GM23338 (cell line): ENCODE data around the gene CYP46A1. TPM values are rescaled to one million over a fixed set of nuclear protein-coding genes. Genes with fewer than 3 reads are reported as not detected.

Experiments used
- ATAC-seq: fragments of 200-7000 bp; cut with Tn5 transposase; 3 replicates; pipeline ENCODE4 v1.9.1; 2020
- DNase-seq: peaks from one replicate; pipeline ENCODE4 v3.0.0-alpha.2; 2015; ENCODE audit warnings: low spot score
- H2AFZ ChIP-seq: fragments of 200-600 bp; sonication (generic); 2 replicates; pipeline ENCODE4 v1.8.0; 2016; ENCODE audit warnings: antibody characterized with exemption, mild to moderate bottlenecking, moderate library complexity
- H3F3A ChIP-seq: fragments of 200-600 bp; sonication (generic); replicated peaks from 2 replicates; pipeline ENCODE4 v1.8.0; 2017; ENCODE audit warnings: antibody characterized with exemption, mixed run types, low read depth
- H3K27ac ChIP-seq: fragments of 200-600 bp; sonication (generic); 2 replicates; pipeline ENCODE4 v1.6.1; 2016; ENCODE audit warnings: low read depth
- H3K27me3 ChIP-seq: fragments of 200-600 bp; sonication (generic); 2 replicates; pipeline ENCODE4 v1.8.0; 2016; ENCODE audit warnings: mild to moderate bottlenecking, mixed run types, moderate library complexity; ENCODE audit not compliant: insufficient read depth
- H3K36me3 ChIP-seq: fragments of 200-600 bp; sonication (generic); 2 replicates; pipeline ENCODE4 v1.8.0; 2016; ENCODE audit warnings: mild to moderate bottlenecking; ENCODE audit not compliant: insufficient read depth
- H3K4me1 ChIP-seq: fragments of 200-600 bp; sonication (generic); 2 replicates; pipeline ENCODE4 v1.8.0; 2016; ENCODE audit warnings: mild to moderate bottlenecking, moderate library complexity; ENCODE audit not compliant: insufficient read depth
- H3K4me2 ChIP-seq: fragments of 200-600 bp; sonication (generic); 2 replicates; pipeline ENCODE4 v1.7.1; 2017; ENCODE audit warnings: mixed run types
- H3K4me3 ChIP-seq: fragments of 200-600 bp; sonication (generic); 2 replicates; pipeline ENCODE4 v1.6.1; 2016; ENCODE audit warnings: mixed run types
- H3K79me2 ChIP-seq: fragments of 200-600 bp; sonication (generic); replicated peaks from 2 replicates; pipeline ENCODE4 v1.8.0; 2017; ENCODE audit warnings: mild to moderate bottlenecking; ENCODE audit not compliant: insufficient read depth
- H3K9me2 ChIP-seq: fragments of 200-600 bp; sonication (generic); 2 replicates; pipeline ENCODE4 v1.8.0; 2017; ENCODE audit not compliant: insufficient read depth
- H4K20me1 ChIP-seq: fragments of 200-600 bp; sonication (generic); replicated peaks from 2 replicates; pipeline ENCODE4 v1.8.0; 2017; ENCODE audit warnings: mild to moderate bottlenecking; ENCODE audit not compliant: insufficient read depth
- H3K27ac Mint-ChIP-seq: 2 replicates; pipeline ENCODE4 v1.8.0; 2020; ENCODE audit warnings: inconsistent platforms, mild to moderate bottlenecking, moderate library complexity, mixed read lengths
- H3K27me3 Mint-ChIP-seq: 3 replicates; pipeline ENCODE4 v1.8.0; 2022; ENCODE audit warnings: low read depth, mild to moderate bottlenecking, moderate library complexity, mixed read lengths, inconsistent platforms; ENCODE audit not compliant: insufficient read depth, poor library complexity
- H3K36me3 Mint-ChIP-seq: 3 replicates; pipeline ENCODE4 v1.8.0; 2021; ENCODE audit warnings: low read depth, mild to moderate bottlenecking, inconsistent platforms, moderate library complexity, mixed read lengths
- H3K4me1 Mint-ChIP-seq: 3 replicates; pipeline ENCODE4 v1.8.0; 2020; ENCODE audit warnings: mild to moderate bottlenecking, inconsistent platforms, mixed read lengths
- H3K4me3 Mint-ChIP-seq: 3 replicates; pipeline ENCODE4 v1.8.0; 2021; ENCODE audit warnings: moderate library complexity, mild to moderate bottlenecking, inconsistent platforms, mixed read lengths
- H3K9me3 Mint-ChIP-seq: 3 replicates; pipeline ENCODE4 v1.8.0; 2020; ENCODE audit warnings: moderate library complexity, mild to moderate bottlenecking, inconsistent platforms, mixed read lengths
- CREB1 ChIP-seq: fragments of 250-450 bp; sonication (Bioruptor Pico); IDR thresholded peaks from 2 replicates; pipeline ENCODE4 v1.5.0; 2020; ENCODE audit warnings: low read depth, mild to moderate bottlenecking, moderate library complexity
- CTCF ChIP-seq, 2 experiments: fragments of 200-600 bp in 1 of 2; sonication (generic) in 1 of 2; conservative IDR thresholded peaks; 2 replicates each; pipeline versions ENCODE4 v1.5.1 to v1.6.1; 2016 to 2017; ENCODE audit warnings: antibody characterized with exemption in 2 of 2, low read depth in 2 of 2, mild to moderate bottlenecking in 2 of 2, moderate library complexity in 1 of 2
- ETS1 ChIP-seq: IDR thresholded peaks from 2 replicates; pipeline ENCODE4 v1.6.1; 2016; ENCODE audit warnings: antibody characterized with exemption
- EZH2 ChIP-seq: fragments of 200-600 bp; sonication (generic); IDR thresholded peaks from one replicate; pipeline ENCODE4 v1.8.0; 2017; ENCODE audit warnings: antibody characterized with exemption, mild to moderate bottlenecking, low read depth; ENCODE audit not compliant: unreplicated experiment
- EZH2phosphoT487 ChIP-seq: fragments of 200-600 bp; sonication (generic); IDR thresholded peaks from one replicate; pipeline ENCODE4 v1.8.1; 2018; ENCODE audit warnings: antibody characterized with exemption; ENCODE audit not compliant: unreplicated experiment
- JUNB ChIP-seq: IDR thresholded peaks from one replicate; pipeline ENCODE4 v1.6.1; 2016; ENCODE audit warnings: antibody characterized with exemption; ENCODE audit not compliant: unreplicated experiment
- POLR2AphosphoS5 ChIP-seq: IDR thresholded peaks from 2 replicates; pipeline ENCODE4 v1.6.1; 2016; ENCODE audit warnings: antibody characterized with exemption, low read depth
- STAT1 ChIP-seq: IDR thresholded peaks from one replicate; pipeline ENCODE4 v1.6.1; 2016; ENCODE audit warnings: antibody characterized with exemption; ENCODE audit not compliant: unreplicated experiment
- ZNF331 ChIP-seq: fragments of 250-450 bp; sonication (Bioruptor Pico); IDR thresholded peaks from 2 replicates; pipeline ENCODE4 v1.5.0; 2020; ENCODE audit warnings: low read depth, mild to moderate bottlenecking, moderate library complexity
- polyA plus RNA-seq: library from polyadenylated mRNA; unstranded; fragments of >200 nt; fragmentation: Nextera tagmentation; extraction: Ambion mirVana; gene quantifications from 2 replicates; pipeline ENCODE4 v1.2.1, GENCODE V29; 2016
- total RNA-seq: library from RNA; depleted of rRNA; stranded (reverse); fragments of >200 nt; shearing (Covaris generic); gene quantifications from 2 replicates; pipeline ENCODE4 v1.2.3, GENCODE V29; 2014
- TF ChIP-seq, protein P1 (sequence below): fragments of 250-450 bp; sonication (Bioruptor Pico); IDR thresholded peaks from 2 replicates; pipeline ENCODE4 v1.5.0; 2020; ENCODE audit warnings: mild to moderate bottlenecking, moderate library complexity

Gene CYP46A1
- total and polyA plus RNA-seq, 2 experiments from 2014 or later, result 0.59 to 0.66 TPM

GRCh38 chr14:99690636-99691035, 6.5 kb downstream of the CYP46A1 start:
- H3K4me2 ChIP-seq, result no peak overlapping the region
- no peaks in the 10 kb centered on the region for H3K27me3 ChIP-seq
- H3K9me3 Mint-ChIP-seq, result no peaks in the 10 kb centered on the region
- H4K20me1 ChIP-seq, result no peaks in the 10 kb centered on the region
- no peak overlapping the region for H3K4me3 ChIP-seq
- no peak for TF ChIP-seq STAT1
- TF ChIP-seq CTCF (conservative IDR thresholded peaks at IDR 0.05; ENCODE audit: low read depth in 2 of 2), result no peak
- TF ChIP-seq JUNB, result no peak
- TF ChIP-seq, protein P1, sequence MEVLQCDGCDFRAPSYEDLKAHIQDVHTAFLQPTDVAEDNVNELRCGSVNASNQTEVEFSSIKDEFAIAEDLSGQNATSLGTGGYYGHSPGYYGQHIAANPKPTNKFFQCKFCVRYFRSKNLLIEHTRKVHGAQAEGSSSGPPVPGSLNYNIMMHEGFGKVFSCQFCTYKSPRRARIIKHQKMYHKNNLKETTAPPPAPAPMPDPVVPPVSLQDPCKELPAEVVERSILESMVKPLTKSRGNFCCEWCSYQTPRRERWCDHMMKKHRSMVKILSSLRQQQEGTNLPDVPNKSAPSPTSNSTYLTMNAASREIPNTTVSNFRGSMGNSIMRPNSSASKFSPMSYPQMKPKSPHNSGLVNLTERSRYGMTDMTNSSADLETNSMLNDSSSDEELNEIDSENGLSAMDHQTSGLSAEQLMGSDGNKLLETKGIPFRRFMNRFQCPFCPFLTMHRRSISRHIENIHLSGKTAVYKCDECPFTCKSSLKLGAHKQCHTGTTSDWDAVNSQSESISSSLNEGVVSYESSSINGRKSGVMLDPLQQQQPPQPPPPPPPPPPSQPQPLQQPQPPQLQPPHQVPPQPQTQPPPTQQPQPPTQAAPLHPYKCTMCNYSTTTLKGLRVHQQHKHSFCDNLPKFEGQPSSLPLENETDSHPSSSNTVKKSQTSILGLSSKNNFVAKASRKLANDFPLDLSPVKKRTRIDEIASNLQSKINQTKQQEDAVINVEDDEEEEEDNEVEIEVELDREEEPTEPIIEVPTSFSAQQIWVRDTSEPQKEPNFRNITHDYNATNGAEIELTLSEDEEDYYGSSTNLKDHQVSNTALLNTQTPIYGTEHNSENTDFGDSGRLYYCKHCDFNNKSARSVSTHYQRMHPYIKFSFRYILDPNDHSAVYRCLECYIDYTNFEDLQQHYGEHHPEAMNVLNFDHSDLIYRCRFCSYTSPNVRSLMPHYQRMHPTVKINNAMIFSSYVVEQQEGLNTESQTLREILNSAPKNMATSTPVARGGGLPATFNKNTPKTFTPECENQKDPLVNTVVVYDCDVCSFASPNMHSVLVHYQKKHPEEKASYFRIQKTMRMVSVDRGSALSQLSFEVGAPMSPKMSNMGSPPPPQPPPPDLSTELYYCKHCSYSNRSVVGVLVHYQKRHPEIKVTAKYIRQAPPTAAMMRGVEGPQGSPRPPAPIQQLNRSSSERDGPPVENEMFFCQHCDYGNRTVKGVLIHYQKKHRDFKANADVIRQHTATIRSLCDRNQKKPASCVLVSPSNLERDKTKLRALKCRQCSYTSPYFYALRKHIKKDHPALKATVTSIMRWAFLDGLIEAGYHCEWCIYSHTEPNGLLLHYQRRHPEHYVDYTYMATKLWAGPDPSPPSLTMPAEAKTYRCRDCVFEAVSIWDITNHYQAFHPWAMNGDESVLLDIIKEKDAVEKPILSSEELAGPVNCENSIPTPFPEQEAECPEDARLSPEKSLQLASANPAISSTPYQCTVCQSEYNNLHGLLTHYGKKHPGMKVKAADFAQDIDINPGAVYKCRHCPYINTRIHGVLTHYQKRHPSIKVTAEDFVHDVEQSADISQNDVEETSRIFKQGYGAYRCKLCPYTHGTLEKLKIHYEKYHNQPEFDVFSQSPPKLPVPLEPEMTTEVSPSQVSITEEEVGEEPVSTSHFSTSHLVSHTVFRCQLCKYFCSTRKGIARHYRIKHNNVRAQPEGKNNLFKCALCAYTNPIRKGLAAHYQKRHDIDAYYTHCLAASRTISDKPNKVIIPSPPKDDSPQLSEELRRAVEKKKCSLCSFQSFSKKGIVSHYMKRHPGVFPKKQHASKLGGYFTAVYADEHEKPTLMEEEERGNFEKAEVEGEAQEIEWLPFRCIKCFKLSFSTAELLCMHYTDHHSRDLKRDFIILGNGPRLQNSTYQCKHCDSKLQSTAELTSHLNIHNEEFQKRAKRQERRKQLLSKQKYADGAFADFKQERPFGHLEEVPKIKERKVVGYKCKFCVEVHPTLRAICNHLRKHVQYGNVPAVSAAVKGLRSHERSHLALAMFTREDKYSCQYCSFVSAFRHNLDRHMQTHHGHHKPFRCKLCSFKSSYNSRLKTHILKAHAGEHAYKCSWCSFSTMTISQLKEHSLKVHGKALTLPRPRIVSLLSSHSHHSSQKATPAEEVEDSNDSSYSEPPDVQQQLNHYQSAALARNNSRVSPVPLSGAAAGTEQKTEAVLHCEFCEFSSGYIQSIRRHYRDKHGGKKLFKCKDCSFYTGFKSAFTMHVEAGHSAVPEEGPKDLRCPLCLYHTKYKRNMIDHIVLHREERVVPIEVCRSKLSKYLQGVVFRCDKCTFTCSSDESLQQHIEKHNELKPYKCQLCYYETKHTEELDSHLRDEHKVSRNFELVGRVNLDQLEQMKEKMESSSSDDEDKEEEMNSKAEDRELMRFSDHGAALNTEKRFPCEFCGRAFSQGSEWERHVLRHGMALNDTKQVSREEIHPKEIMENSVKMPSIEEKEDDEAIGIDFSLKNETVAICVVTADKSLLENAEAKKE, result no peak
- TF ChIP-seq CREB1, result no peak
- TF ChIP-seq ZNF331 (CRISPR knock-in tag), result no peak
- TF ChIP-seq EZH2phosphoT487, result no peak
- no peak for TF ChIP-seq POLR2AphosphoS5
- TF ChIP-seq ETS1, result no peak
- no peak for TF ChIP-seq EZH2
- no peak overlapping the region for H2AFZ ChIP-seq
- H3K79me2 ChIP-seq, result no peaks in the 10 kb centered on the region
- H3K36me3 Mint-ChIP-seq, result no peaks in the 10 kb centered on the region; the same call in 2 of the 3 replicates
- no peaks in the 10 kb centered on the region for H3K36me3 ChIP-seq
- H3K27ac ChIP-seq, result no peak overlapping the region
- no peak for ATAC-seq
- peaks cover 4% of the 10 kb centered on the region for H3K27me3 Mint-ChIP-seq
- DNase-seq, result no peak
- no peak overlapping the region for H3K4me3 Mint-ChIP-seq
- no peaks in the 10 kb centered on the region for H3F3A ChIP-seq
- peaks cover 8% of the 10 kb centered on the region for H3K4me1 ChIP-seq
- H3K4me1 Mint-ChIP-seq, result peaks cover 21% of the 10 kb centered on the region
- H3K9me2 ChIP-seq, result no peaks in the 10 kb centered on the region
- H3K27ac Mint-ChIP-seq, result no peak overlapping the region
